Measurements from ENCODE around the gene LOXL1.
A peak's percentile ranks its signal among the peaks of the same experiment; 100 is the strongest.

The LOXL1 gene

DNA sequence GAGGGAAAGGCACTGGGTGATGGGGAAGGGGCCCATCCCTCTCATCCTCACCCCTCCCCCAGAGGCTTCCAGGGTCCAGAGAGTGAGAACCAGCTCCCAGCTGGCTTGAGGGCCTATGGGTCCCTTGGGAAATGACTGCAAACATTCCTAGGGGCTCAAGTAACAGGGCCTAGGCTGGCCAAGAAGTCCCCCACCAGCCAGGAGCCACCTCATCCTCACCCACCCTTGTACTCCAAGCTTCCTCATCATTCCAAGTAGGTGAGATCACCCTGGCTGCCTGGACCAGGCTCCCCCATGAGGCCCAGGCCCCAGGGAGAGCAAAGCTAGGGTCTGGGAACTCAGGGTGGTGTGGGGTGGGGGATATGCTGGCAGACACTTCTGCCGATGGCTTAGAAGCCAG, 14.8 kb downstream of the LOXL1 start:
- peaks cover 37% of the 10 kb centered on the region for H3K4me1 ChIP-seq
- no peaks in the 10 kb centered on the region for H3K27me3 ChIP-seq
- H3K36me3 ChIP-seq = no peaks in the 10 kb centered on the region
- TF ChIP-seq, protein P1, sequence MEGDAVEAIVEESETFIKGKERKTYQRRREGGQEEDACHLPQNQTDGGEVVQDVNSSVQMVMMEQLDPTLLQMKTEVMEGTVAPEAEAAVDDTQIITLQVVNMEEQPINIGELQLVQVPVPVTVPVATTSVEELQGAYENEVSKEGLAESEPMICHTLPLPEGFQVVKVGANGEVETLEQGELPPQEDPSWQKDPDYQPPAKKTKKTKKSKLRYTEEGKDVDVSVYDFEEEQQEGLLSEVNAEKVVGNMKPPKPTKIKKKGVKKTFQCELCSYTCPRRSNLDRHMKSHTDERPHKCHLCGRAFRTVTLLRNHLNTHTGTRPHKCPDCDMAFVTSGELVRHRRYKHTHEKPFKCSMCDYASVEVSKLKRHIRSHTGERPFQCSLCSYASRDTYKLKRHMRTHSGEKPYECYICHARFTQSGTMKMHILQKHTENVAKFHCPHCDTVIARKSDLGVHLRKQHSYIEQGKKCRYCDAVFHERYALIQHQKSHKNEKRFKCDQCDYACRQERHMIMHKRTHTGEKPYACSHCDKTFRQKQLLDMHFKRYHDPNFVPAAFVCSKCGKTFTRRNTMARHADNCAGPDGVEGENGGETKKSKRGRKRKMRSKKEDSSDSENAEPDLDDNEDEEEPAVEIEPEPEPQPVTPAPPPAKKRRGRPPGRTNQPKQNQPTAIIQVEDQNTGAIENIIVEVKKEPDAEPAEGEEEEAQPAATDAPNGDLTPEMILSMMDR (IDR thresholded peaks at IDR 0.05; ENCODE audit: low read depth, low read length) = no peak
- no peak for DNase-seq
- no peaks in the 10 kb centered on the region for H3K9me3 ChIP-seq
- H3K4me3 ChIP-seq (ENCODE audit: low read depth, low read length) = no peak overlapping the region

DNA sequence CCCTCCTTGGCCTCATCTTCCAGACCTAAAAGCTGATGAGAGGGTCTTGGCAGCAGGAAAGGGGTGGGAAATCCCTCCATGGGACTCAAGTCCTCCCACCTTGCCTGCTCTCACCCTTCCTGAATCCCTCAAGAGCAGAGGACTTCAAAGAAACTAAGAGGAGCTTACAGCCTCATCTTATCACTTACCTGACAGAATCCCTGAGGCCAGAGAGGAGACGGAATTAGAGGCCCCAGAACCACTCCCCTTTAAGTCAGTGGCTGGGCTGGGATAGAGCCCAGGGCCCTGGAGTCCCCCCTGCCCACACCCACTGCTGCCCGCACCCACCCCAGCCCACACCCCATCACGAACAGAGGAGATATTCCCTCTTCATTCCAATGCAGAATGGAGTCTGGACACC, 15.2 kb downstream of the LOXL1 start:
- H3K9me3 ChIP-seq = no peaks in the 10 kb centered on the region
- no peak overlapping the region for H3K4me3 ChIP-seq (ENCODE audit: low read depth, low read length)
- H3K36me3 ChIP-seq = no peaks in the 10 kb centered on the region
- DNase-seq = no peak
- TF ChIP-seq, protein P1 (IDR thresholded peaks at IDR 0.05; ENCODE audit: low read depth, low read length) = no peak
- H3K27me3 ChIP-seq = no peaks in the 10 kb centered on the region
- H3K4me1 ChIP-seq = peaks cover 35% of the 10 kb centered on the region

DNA sequence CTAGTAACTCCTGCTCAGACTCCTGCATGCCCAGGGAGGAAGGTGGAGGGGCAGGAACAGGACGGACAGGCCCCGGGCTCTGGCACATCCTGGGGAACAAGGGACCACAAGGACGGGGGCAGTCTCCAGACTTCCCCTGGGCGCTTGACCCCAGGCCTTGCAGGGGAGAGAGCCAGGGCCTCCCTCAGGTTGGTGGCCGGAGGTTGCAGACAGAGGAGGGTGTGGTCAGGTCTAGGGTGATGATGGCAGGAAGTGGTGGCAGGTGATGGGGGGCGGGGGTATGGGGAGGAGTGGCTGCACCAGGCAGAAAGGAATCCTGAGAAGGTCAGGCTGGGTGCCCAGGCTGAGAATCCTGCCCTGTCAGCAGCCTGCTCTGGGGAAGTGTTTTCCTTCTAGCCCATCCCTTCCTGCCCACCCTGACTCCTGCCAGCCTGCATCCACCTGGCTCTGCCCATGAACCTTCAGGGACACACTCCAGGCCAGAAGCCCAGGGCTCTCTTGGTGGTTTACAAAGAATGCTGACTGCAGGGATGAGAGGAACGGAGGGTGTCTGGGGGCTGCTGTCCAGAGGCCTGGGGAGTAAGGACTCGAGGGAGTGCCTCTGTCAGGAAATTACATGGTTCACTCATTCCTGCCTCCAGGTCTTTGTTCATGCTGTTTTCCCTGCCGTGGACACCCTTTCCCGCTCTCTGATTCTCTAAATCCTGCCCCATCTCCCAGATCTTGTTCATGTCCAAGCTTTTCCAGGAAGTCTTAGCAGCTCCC, 15.8 kb downstream of the LOXL1 start:
- Histone ChIP-seq H3K27me3 (no peaks in the 10 kb centered on the region), H3K36me3 (no peaks in the 10 kb centered on the region), H3K4me3 (ENCODE audit: low read depth, low read length) (no peak overlapping the region), H3K9me3 (no peaks in the 10 kb centered on the region), H3K4me1 (peaks cover 35% of the 10 kb centered on the region)
- peak; percentile 2 for DNase-seq
- TF ChIP-seq, protein P1 (IDR thresholded peaks at IDR 0.05; ENCODE audit: low read depth, low read length) = no peak

DNA sequence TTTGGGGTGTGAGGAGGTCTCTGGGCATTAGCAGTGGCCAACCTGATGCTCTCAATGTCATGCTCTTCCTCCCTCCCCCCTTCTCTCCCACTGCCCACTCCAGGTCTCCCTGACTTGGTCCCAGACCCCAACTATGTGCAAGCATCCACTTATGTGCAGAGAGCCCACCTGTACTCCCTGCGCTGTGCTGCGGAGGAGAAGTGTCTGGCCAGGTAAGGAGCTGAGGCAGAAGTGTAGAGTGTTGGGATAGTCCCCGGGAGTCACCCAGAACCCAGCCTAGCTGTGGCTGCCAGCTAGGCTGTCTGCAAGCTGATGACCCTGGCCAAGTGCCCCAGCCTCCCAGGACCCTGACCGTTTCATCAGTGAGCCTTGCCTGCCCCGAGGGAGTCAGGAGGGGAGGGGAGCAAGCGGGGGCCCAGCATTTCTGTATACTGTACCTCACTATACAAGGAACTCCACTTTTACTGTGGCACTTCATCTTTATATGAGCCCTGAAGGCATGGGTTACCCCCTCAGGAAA, 16.5 kb downstream of the LOXL1 start:
- DNase-seq = no peak
- no peak overlapping the region for H3K4me3 ChIP-seq (ENCODE audit: low read depth, low read length)
- peaks cover 35% of the 10 kb centered on the region for H3K4me1 ChIP-seq
- no peaks in the 10 kb centered on the region for H3K27me3 ChIP-seq
- H3K36me3 ChIP-seq = no peaks in the 10 kb centered on the region
- H3K9me3 ChIP-seq = no peaks in the 10 kb centered on the region
- TF ChIP-seq, protein P1 (IDR thresholded peaks at IDR 0.05; ENCODE audit: low read depth, low read length) = no peak

DNA sequence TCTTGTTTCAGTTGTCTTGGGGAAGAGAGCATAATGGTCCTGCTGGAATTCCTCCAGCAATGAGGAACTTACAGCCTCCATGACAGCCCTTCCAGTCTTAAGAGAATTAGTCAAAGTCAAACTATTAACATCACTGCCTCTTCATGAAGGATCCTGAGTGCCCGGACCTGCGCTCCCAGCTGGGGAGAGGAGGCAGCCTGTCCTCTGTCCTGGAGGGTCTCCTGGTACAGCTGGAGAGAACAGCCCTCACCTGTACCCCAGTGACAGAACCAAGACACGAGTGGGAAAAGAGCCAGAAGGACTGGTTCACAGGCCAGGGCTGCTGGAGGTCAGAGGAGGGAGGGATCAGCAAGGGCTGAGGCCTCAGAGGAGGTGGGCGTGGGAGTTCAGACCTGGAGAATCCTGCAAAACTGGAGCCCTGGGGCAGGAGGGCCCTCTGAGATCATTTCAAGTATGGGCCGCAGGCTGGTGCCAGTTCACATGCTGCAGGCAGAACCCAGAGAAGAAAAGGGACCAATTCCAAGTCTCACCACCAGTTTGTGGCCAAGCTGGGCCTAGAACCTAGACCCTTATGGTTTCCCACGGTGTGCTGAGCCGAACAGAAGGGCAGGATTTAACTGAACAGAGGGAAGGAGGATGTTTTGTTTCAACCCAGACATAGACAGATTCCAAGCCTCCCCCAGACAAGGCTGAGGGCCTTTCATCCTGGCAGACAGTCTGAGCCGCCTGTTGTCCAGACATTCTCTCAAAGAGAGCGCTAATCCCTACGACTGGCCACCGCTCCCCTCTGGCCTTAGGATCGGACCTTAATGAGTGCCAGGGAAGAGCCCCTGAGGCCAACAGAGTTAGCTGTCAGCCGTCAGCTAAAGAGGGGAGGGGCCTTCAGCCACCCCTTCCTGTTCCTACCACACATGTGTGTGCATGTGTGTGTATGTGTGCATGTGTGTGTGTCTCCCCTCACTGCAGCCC, 18.2 kb downstream of the LOXL1 start:
- TF ChIP-seq, protein P1 (IDR thresholded peaks at IDR 0.05; ENCODE audit: low read depth, low read length) = no peak
- Histone ChIP-seq H3K9me3 (no peaks in the 10 kb centered on the region), H3K4me1 (peaks cover 29% of the 10 kb centered on the region), H3K36me3 (no peaks in the 10 kb centered on the region), H3K27me3 (no peaks in the 10 kb centered on the region), H3K4me3 (ENCODE audit: low read depth, low read length) (no peak overlapping the region)
- DNase-seq = no peak

Measured in BE2C (cell line).